Activated CD4-positive, alpha-beta memory T cell treated with anti-CD3 and anti-CD28 coated beads, Interleukin-2, amount 10 ng/mL, durations not matched to agents 7 days and 5 days (primary cell): Measurements from ENCODE around the gene SLC8A1. TPM values are rescaled to one million over a fixed set of nuclear protein-coding genes. Genes with fewer than 3 reads are reported as not detected.

Source experiments
- CTCF ChIA-PET: fragments of 350-600 bp; sonication (Branson Sonifier 250); formaldehyde crosslinking; loops from one replicate; lab custom pipeline; 2021; ENCODE audit warnings: antibody characterized with exemption, inconsistent platforms; lab: Charles Lee
- POLR2A ChIA-PET: fragments of 350-600 bp; sonication (Branson Sonifier 250); formaldehyde crosslinking; loops from one replicate; lab custom pipeline; 2021; ENCODE audit warnings: antibody characterized with exemption; lab: Charles Lee
- DNase-seq: peaks from one replicate; pipeline ENCODE4 v3.0.0-alpha.2; 2020
- H3K27ac Mint-ChIP-seq: one replicate; pipeline ENCODE4 v1.8.0; 2021; ENCODE audit warnings: mild to moderate bottlenecking, mixed read lengths
- H3K27me3 Mint-ChIP-seq: one replicate; pipeline ENCODE4 v1.8.0; 2021; ENCODE audit warnings: mixed read lengths
- H3K36me3 Mint-ChIP-seq: one replicate; pipeline ENCODE4 v1.8.0; 2021; ENCODE audit warnings: low read depth, mixed read lengths
- H3K4me1 Mint-ChIP-seq: one replicate; pipeline ENCODE4 v1.8.0; 2021; ENCODE audit warnings: mixed read lengths
- H3K4me3 Mint-ChIP-seq: one replicate; pipeline ENCODE4 v1.8.0; 2021; ENCODE audit warnings: mild to moderate bottlenecking, mixed read lengths
- H3K9me3 Mint-ChIP-seq: one replicate; pipeline ENCODE4 v1.8.0; 2021; ENCODE audit warnings: mixed read lengths
- total RNA-seq, 2 experiments: library from RNA; stranded (reverse); gene quantifications; one replicate each; pipeline ENCODE4 v1.2.3, GENCODE V29; 2021

Gene SLC8A1
- total RNA-seq, 2 experiments from 2014 or later: 0.25 to 0.45 TPM

DNA sequence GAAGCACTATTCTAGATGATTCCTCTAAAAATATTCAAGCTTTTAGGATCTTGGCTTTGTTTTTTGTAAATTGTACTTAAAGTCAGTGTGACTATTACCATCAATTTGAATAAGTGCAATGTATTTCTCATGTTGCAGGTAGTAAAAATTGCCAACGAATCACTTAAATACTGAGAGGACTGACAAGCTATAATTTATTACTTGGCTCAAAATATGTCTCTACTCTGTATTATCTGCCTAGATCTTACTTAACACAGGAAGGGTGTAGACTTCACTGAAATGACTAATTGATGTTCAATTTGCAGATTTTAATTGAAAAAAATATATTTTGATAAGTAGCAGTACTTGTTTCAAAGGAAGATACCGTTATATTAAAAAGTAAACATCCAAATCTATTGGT, 202.3 kb downstream of the SLC8A1 start:
- Mint-ChIP-seq H3K27ac (no peak overlapping the region), H3K9me3 (no peaks in the 10 kb centered on the region), H3K4me1 (no peaks in the 10 kb centered on the region), H3K4me3 (no peak overlapping the region), H3K27me3 (no peaks in the 10 kb centered on the region), H3K36me3 (no peaks in the 10 kb centered on the region)
- ChIA-PET CTCF (no interaction called here), POLR2A (no interaction called here)
- no peak for DNase-seq

DNA sequence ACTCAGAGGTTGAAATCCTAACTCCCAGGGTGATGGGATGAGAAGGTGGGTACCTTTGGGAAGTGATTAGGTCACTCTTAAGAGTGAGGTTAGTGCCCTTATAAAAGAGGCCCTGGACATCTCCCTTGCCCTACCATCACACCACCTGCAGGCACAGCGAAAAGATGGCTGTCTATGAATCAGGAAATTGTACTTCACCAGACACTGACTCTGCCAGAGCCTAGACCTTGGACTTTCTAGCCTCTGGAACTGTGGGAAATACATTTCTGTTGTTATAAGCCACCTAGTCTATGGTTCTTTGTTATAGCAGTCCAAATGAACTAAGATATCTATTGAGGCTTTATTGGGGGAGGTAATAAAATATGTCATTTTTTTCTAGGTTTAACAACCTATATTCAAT, 203.6 kb downstream of the SLC8A1 start:
- no peaks in the 10 kb centered on the region for H3K27me3 Mint-ChIP-seq
- no peaks in the 10 kb centered on the region for H3K4me1 Mint-ChIP-seq
- ChIA-PET CTCF (no interaction called here), POLR2A (no interaction called here)
- H3K9me3 Mint-ChIP-seq: no peaks in the 10 kb centered on the region
- DNase-seq: no peak
- no peak overlapping the region for H3K27ac Mint-ChIP-seq
- H3K4me3 Mint-ChIP-seq: no peak overlapping the region
- no peaks in the 10 kb centered on the region for H3K36me3 Mint-ChIP-seq

DNA sequence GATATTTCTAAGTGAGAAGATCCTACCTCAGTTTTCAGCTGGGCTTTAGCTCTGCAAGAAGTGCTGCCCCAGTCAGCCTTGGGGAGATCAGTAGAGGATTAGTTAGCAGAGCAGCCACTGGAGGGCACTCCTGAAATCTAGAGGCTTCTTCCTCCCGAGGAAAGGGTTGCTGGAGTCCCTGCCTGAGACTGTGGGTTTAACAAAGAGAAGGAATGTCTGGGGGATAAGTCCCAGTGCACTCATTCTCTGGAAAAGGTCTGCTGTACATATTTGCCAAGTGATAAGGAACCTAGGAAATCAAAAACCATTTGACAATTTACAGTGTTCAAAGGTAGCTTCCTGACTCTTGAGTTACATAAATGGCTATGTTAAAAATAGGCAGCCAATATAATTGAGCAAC, 207.2 kb downstream of the SLC8A1 start:
- H3K27ac Mint-ChIP-seq: no peak overlapping the region
- POLR2A ChIA-PET: no interaction called here
- DNase-seq: no peak
- no peaks in the 10 kb centered on the region for H3K36me3 Mint-ChIP-seq
- H3K27me3 Mint-ChIP-seq: no peaks in the 10 kb centered on the region
- H3K4me1 Mint-ChIP-seq: no peaks in the 10 kb centered on the region
- H3K4me3 Mint-ChIP-seq: no peak overlapping the region
- H3K9me3 Mint-ChIP-seq: no peaks in the 10 kb centered on the region
- CTCF ChIA-PET: interaction anchor here (0.5 to 0.8 kb wide), 2 partner anchors 207 to 331 kb away, joined by 4 read pairs; no protein-coding TSS in a partner anchor

DNA sequence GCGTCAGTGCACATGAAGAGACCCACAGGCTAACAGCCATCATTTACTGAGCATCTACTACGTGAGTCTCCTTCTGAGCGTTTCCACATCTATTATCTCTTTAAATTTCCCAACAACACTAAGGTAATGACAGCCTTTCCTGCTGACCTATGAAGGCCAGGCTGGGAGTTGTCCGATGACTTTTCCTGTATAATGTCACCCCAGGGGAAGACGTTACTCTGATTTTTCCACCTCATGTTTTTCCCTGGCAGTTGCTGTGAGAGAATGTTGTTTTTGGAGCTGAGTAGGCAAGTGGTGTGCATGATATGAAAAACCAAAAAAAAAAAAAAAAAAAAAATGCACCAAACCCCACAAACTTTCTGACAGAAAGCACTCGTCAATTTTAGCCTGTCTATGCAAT, 207.6 kb downstream of the SLC8A1 start:
- Mint-ChIP-seq H3K27ac (no peak overlapping the region), H3K4me1 (no peaks in the 10 kb centered on the region), H3K4me3 (no peak overlapping the region), H3K27me3 (no peaks in the 10 kb centered on the region), H3K36me3 (no peaks in the 10 kb centered on the region), H3K9me3 (no peaks in the 10 kb centered on the region)
- DNase-seq: no peak
- POLR2A ChIA-PET: no interaction called here
- CTCF ChIA-PET: interaction anchor here (0.5 to 0.8 kb wide), 2 partner anchors 207 to 331 kb away, joined by 4 read pairs; no protein-coding TSS in a partner anchor

DNA sequence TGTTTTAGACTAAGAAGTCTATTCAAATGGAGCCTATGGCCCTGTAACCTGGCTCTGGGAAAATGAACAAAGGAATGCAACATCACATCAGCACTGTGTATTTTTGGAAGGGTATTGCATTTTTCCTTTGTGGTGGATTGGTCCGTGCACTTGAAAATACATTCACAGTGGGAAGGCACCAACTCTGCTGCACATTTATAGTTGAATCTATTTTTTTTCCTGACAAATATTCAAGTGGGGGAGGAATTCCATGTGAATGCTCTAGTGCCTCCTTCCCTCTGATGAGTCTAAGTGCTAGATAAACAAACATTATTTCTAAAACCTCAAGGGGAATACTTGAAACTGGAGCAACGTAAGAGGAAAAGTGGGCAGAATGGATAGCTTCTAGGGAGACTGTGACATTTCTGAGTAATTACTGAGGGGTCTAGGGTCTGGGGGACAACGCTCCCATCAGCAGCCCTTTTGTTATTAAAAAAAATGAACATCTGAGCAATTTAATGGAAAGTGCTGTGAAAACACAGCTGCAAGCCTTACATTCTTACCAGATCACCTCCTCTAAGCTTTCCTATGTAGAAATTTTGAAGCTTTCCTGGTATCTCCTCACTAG, 208.2 kb downstream of the SLC8A1 start:
- DNase-seq: no peak
- Mint-ChIP-seq H3K9me3 (no peaks in the 10 kb centered on the region), H3K27me3 (no peaks in the 10 kb centered on the region), H3K4me3 (no peak overlapping the region), H3K36me3 (no peaks in the 10 kb centered on the region), H3K27ac (no peak overlapping the region), H3K4me1 (no peaks in the 10 kb centered on the region)
- CTCF ChIA-PET: no interaction called here
- POLR2A ChIA-PET: no interaction called here

DNA sequence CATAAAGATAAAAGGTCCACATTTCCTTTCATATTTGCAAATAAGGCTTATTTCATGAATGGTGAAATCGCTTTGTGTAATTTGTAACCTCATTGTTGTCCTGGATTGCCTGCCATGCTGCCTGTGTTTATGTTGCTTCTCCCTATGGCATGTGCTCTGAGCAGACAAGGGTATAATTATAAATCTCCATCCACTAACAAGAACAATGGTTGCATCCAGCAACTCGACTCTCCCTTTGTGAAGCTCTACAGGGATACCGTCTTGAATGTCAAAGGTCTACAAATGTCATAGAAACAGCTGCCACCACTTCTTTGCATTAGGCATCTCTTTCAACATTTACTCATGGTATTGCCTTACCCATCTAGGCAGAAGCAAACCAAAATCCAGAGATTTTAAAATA, 209.6 kb downstream of the SLC8A1 start:
- no peaks in the 10 kb centered on the region for H3K36me3 Mint-ChIP-seq
- POLR2A ChIA-PET: no interaction called here
- no peak overlapping the region for H3K27ac Mint-ChIP-seq
- no peak overlapping the region for H3K4me3 Mint-ChIP-seq
- no peaks in the 10 kb centered on the region for H3K9me3 Mint-ChIP-seq
- CTCF ChIA-PET: no interaction called here
- H3K4me1 Mint-ChIP-seq: no peaks in the 10 kb centered on the region
- no peaks in the 10 kb centered on the region for H3K27me3 Mint-ChIP-seq
- DNase-seq: no peak

DNA sequence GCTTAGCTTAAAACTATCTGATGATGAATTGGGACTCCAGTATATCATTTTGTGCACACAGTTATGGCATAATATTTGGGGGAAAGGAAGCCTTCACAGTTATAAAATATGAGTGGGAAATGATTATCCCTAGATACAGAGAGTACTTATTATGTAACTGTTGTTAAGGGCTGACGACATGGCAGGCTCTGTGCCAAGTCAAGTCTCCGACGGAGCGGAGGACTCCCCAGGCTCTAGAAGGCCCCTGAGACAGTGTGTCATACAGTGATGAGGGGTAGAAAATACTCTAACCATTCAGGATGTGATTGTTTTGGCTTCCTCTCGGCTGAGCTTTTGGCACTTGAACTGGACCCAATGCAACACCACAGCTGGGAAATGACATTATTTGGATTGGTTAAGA, 211.8 kb downstream of the SLC8A1 start:
- CTCF ChIA-PET: no interaction called here
- Mint-ChIP-seq H3K36me3 (no peaks in the 10 kb centered on the region), H3K4me1 (no peaks in the 10 kb centered on the region), H3K9me3 (no peaks in the 10 kb centered on the region), H3K27me3 (no peaks in the 10 kb centered on the region), H3K27ac (no peak overlapping the region), H3K4me3 (no peak overlapping the region)
- POLR2A ChIA-PET: no interaction called here
- no peak for DNase-seq

DNA sequence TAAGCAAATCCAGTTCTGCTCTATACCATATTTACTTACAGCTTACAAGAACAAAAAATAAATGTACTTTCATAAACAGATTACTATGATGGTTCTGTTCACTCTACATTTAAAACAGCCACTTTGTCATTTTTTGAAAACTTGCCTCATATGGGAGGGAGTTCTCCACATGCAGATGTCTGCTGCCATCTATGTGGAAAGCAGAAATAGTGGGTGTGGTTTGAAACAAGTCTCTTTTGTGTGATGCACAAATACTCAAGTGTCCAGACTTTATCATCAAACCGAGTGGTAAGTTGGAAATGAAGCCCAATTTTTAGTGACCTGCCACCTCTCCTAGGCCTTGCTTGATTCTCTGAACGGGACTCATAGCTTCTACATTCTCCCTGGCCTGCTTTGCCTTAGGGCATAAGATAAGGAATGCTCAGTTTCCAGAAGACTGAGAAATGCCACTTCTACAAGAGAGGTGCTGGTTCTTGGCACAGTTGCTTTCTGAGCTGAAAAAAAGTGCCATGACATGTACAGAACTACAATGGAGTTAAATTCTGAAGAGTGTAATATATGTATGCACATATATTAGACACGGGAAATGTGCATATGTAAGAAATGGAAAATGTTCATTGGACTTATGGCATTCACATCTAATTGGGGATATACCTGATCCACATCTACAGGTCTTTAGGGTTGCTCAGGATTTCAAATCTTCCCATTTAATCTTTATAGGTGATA, 221.0 kb downstream of the SLC8A1 start:
- ChIA-PET CTCF (no interaction called here), POLR2A (no interaction called here)
- no peak overlapping the region for H3K4me3 Mint-ChIP-seq

DNA sequence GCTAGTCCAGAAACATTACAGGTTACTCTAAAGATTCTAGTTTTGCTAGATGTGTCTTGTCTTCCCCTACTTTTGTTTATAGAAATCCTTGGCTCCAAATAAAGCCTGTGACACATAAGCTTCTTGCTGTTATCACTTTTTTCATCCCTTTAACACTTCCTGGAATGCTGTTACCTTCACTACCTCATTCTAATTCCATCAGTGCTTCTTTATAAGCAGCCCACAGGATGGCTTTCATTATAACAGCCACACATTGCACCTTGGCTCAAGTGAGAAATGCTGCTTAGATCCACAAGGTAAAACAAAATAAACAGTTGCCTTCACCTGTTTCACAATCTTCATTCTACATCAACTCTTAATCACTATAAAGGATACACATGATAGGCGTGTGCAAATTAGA, 221.7 kb downstream of the SLC8A1 start:
- DNase-seq: no peak
- Mint-ChIP-seq H3K4me3 (no peak overlapping the region), H3K9me3 (no peaks in the 10 kb centered on the region), H3K27me3 (no peaks in the 10 kb centered on the region), H3K36me3 (no peaks in the 10 kb centered on the region), H3K27ac (no peak overlapping the region), H3K4me1 (no peaks in the 10 kb centered on the region)
- POLR2A ChIA-PET: no interaction called here
- CTCF ChIA-PET: no interaction called here

More for the DNA sequence above, 221.0 kb downstream of the SLC8A1 start:
- H3K36me3 Mint-ChIP-seq: no peaks in the 10 kb centered on the region
- H3K4me1 Mint-ChIP-seq: no peaks in the 10 kb centered on the region
- no peaks in the 10 kb centered on the region for H3K27me3 Mint-ChIP-seq
- no peak overlapping the region for H3K27ac Mint-ChIP-seq
- no peaks in the 10 kb centered on the region for H3K9me3 Mint-ChIP-seq
- DNase-seq: no peak

DNA sequence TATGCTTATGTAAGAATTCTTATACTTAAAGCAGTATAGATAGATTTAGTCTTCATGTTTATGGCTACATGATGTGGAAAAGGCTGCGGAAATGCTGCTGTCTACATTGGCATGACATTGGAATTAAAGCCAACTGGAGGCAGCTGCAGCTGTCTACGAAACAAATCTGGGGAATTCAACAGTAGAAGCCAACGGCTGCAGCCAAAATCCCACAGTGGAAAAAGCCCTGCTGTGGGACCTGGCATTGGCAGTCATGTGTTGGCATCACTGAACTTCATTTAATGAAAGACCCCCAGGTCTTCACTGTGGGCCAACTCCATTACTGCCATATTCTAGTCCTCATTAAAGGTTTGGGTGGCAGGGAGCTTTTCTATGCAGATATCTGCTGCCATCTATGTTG, 223.6 kb downstream of the SLC8A1 start:
- no peak for DNase-seq
- ChIA-PET POLR2A (no interaction called here), CTCF (no interaction called here)
- Mint-ChIP-seq H3K27me3 (no peaks in the 10 kb centered on the region), H3K27ac (no peak overlapping the region), H3K4me1 (no peaks in the 10 kb centered on the region), H3K9me3 (no peaks in the 10 kb centered on the region), H3K4me3 (no peak overlapping the region), H3K36me3 (no peaks in the 10 kb centered on the region)

DNA sequence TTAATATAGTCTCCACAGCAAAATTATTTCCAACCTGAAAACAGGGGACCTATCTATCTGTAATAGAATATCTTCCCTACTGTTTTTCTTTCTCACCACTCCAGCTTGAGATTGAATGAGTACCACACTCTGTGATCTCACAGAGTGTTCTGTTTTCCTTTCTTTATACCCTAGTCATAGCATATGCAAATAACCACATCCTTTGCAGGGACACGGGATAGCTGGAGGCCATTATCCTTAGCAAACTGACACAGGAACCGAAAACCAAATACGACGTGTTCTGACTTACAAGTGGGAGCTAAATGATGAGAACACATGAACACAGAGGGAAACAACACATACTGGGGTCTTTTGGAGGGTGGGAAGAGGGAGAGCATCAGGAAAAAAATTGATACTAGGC, 224.7 kb downstream of the SLC8A1 start:
- ChIA-PET POLR2A (no interaction called here), CTCF (no interaction called here)

DNA sequence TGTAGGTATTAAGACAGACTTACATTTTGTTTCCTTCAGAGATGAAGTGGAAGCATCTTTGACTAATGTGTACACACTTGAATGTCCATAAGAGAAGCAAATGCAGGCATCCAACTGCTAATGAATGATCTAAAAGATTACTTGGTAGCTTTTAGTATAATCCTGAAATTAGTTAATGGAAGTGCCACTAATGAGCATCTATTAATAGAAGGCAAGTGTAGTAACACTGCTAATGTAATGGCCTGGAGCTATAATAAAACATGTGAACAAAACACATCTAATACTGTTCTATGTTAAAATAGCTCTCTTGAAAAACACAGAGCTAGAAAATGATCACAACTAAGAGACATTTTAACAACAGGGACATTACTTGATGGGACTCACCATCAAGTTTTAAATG, 225.3 kb downstream of the SLC8A1 start:
- CTCF ChIA-PET: no interaction called here
- Mint-ChIP-seq H3K9me3 (no peaks in the 10 kb centered on the region), H3K27me3 (no peaks in the 10 kb centered on the region), H3K4me1 (no peaks in the 10 kb centered on the region), H3K36me3 (no peaks in the 10 kb centered on the region), H3K27ac (no peak overlapping the region), H3K4me3 (no peak overlapping the region)
- POLR2A ChIA-PET: no interaction called here
- no peak for DNase-seq

More for the DNA sequence above, 224.7 kb downstream of the SLC8A1 start:
- Mint-ChIP-seq H3K9me3 (no peaks in the 10 kb centered on the region), H3K27ac (no peak overlapping the region), H3K4me3 (no peak overlapping the region), H3K4me1 (no peaks in the 10 kb centered on the region), H3K36me3 (no peaks in the 10 kb centered on the region), H3K27me3 (no peaks in the 10 kb centered on the region)
- DNase-seq: no peak

DNA sequence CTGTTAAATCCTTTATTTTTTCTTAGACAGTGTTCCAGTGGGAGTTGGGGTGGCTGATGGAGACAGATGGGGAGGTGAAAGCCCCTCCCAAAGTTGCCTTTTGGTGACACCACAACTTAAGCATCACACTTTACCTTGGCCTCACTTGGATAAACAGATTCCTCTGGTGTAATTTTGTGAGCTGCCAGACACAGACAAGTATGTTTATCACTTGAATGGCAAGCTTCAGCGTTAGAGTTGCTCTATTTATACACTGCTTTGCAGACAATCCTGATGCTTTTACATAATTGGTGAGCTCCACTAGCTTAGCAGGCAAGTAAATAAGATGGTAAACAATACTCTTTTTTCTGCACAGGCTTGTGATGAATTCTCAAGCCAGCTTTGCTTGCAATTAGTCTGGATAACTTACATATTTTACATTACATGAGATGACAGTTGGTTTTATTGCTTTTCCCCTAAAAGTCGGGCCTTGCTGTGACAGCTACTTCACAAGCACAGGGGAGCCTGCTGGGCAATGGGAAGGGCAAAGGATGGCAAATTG, 226.2 kb downstream of the SLC8A1 start:
- H3K4me3 Mint-ChIP-seq: no peak overlapping the region
- H3K27me3 Mint-ChIP-seq: no peaks in the 10 kb centered on the region
- POLR2A ChIA-PET: no interaction called here
- no peaks in the 10 kb centered on the region for H3K9me3 Mint-ChIP-seq
- no peaks in the 10 kb centered on the region for H3K4me1 Mint-ChIP-seq
- no peaks in the 10 kb centered on the region for H3K36me3 Mint-ChIP-seq
- DNase-seq: no peak
- CTCF ChIA-PET: no interaction called here
- no peak overlapping the region for H3K27ac Mint-ChIP-seq

DNA sequence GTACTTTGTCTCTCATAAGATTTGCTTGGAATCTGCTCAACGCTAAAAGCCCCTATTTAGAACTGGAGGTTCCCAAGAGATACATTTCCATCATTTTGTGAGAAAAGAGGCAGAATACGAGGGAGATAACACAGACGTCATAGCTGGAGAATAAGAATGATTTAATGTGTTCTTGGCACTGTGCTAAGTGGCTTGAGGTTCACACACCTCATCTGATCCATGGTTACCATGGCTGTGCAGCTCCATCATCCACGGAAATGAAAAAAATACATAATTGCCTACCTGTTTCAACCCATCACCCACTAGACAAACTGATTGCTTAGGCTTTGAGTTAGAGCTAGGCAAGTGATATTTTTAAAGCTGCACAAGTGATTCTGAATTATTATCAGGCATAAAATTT, 227.6 kb downstream of the SLC8A1 start:
- H3K27me3 Mint-ChIP-seq: no peaks in the 10 kb centered on the region
- no peaks in the 10 kb centered on the region for H3K36me3 Mint-ChIP-seq
- ChIA-PET CTCF (no interaction called here), POLR2A (no interaction called here)
- no peak overlapping the region for H3K4me3 Mint-ChIP-seq
- H3K27ac Mint-ChIP-seq: no peak overlapping the region
- no peaks in the 10 kb centered on the region for H3K4me1 Mint-ChIP-seq
- DNase-seq: no peak
- H3K9me3 Mint-ChIP-seq: no peaks in the 10 kb centered on the region
